BLaER1 (cell line): ENCODE results near the gene SHC2.
"Not testable (repeated sequence)": the region's sequence is repeated elsewhere in the genome, so short reads cannot be mapped to it uniquely, and the experiment has no call there.

ENCODE experiments used
- H3K27ac ChIP-seq: shearing (Covaris generic); formaldehyde crosslinking; 2 replicates; pipeline ENCODE4 v1.8.1; 2022
- H3K27me3 ChIP-seq: shearing (Covaris generic); formaldehyde crosslinking; 2 replicates; pipeline ENCODE4 v1.8.1; 2022
- H3K36me3 ChIP-seq: shearing (Covaris generic); formaldehyde crosslinking; 2 replicates; pipeline ENCODE4 v1.8.1; 2022
- H3K4me1 ChIP-seq: shearing (Covaris generic); formaldehyde crosslinking; 2 replicates; pipeline ENCODE4 v1.8.1; 2022
- H3K4me2 ChIP-seq: shearing (Covaris generic); formaldehyde crosslinking; 2 replicates; pipeline ENCODE4 v1.8.1; 2022
- H3K4me3 ChIP-seq: shearing (Covaris generic); formaldehyde crosslinking; 2 replicates; pipeline ENCODE4 v1.8.1; 2022
- H3K9ac ChIP-seq: shearing (Covaris generic); formaldehyde crosslinking; 2 replicates; pipeline ENCODE4 v1.8.1; 2022
- H3K9me3 ChIP-seq: shearing (Covaris generic); formaldehyde crosslinking; 2 replicates; pipeline ENCODE4 v1.8.1; 2022
- H4K20me1 ChIP-seq: shearing (Covaris generic); formaldehyde crosslinking; 2 replicates; pipeline ENCODE4 v1.8.1; 2022
- Cebpa-rat ChIP-seq: shearing (Covaris generic); IDR thresholded peaks from 2 replicates; pipeline ENCODE4 v1.8.1; 2022

SHC2 gene

DNA sequence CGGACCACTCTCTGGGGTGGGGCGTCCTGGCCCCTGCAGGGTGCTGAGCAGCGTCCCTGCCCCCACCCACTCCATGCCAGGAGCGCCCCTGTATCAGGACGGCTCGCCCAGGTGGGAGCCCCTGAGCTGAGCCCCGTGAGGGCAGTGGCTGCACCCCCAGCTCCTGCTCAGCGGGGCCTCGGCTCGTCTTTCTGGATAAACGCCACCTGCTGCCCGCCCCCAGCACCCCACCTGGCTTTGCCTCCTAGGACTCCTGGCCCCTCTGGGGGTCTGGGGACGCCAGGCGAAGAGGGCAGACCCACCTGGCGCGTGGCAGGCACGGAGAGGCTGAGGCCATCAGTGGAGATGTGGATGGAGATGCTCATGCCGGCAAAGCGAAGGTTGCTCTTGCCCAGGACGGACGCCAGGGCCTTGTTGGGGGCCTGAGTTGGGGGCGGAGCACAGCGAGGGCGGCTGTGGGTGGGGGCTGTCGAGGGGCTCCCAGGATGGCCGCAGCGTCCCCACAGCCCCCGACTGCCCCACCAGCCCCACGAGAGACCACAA is 22.3 kb downstream of the SHC2 start:
- no peak overlapping the region for H3K9ac ChIP-seq
- peaks cover 7% of the 10 kb centered on the region; the same call in 1 of the 2 replicates for H3K4me1 ChIP-seq
- no peaks in the 10 kb centered on the region for H3K9me3 ChIP-seq
- no peaks in the 10 kb centered on the region for H4K20me1 ChIP-seq
- H3K27ac ChIP-seq, result no peak overlapping the region
- H3K27me3 ChIP-seq, result no peaks in the 10 kb centered on the region
- no peak overlapping the region for H3K4me3 ChIP-seq
- no peak overlapping the region for H3K4me2 ChIP-seq
- TF ChIP-seq Cebpa-rat, result no peak
- no peaks in the 10 kb centered on the region for H3K36me3 ChIP-seq

DNA sequence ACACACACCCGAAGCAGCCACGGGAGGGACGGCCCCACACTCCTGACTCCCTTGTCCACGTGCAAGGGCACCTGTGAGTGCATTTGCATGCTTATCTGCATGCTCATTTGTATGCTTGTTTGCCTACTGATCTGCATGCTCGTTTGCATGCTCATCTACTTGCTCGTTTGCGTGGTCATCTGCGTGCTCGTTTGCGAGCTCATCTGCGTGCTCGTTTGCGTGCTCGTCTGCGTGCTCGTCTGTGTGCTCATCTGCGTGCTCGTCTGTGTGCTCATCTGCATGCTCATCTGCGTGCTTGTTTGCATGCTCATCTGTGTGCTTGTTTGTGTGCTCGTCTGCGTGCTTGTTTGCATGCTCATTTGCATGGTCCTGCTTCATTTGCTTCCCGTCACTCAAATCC is 23.8 kb downstream of the SHC2 start:
- TF ChIP-seq Cebpa-rat, result no peak
- no peak overlapping the region for H3K27ac ChIP-seq
- no peaks in the 10 kb centered on the region for H3K9me3 ChIP-seq
- H3K4me2 ChIP-seq, result no peak overlapping the region
- H4K20me1 ChIP-seq, result no peaks in the 10 kb centered on the region
- H3K4me3 ChIP-seq, result no peak overlapping the region
- no peaks in the 10 kb centered on the region for H3K27me3 ChIP-seq
- H3K9ac ChIP-seq, result no peak overlapping the region
- H3K36me3 ChIP-seq, result no peaks in the 10 kb centered on the region
- H3K4me1 ChIP-seq, result peaks cover 7% of the 10 kb centered on the region; the same call in 1 of the 2 replicates

DNA sequence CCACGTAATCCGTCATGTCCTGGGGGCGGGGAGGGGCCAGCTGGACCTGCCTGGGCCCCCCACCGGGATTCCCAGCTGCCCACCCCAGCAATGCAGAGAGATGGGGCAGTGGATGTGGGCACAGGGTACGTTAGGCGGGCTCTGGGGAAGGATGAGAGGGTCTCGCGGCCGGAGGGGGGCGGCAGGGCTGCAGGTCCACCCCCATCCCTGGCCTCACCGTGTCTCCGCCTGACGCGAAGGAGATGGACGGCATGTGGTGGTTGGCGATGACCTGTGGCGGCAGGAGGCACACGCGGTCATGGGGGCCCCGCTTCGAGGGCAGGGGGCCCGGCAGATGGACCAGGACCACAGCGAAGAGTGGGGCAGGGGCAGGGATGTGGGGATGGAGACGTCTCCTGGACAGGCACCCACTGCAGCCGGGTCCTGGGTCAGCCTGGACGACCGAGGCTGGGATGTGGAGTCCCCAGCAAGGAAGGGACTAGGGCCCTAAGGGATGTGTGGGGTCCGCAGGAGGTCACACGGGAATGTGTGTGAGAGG is 24.4 kb downstream of the SHC2 start:
- Histone ChIP-seq H3K9ac (no peak overlapping the region), H3K4me3 (no peak overlapping the region), H4K20me1 (no peaks in the 10 kb centered on the region), H3K4me2 (no peak overlapping the region), H3K27me3 (no peaks in the 10 kb centered on the region), H3K9me3 (no peaks in the 10 kb centered on the region), H3K4me1 (peaks cover 7% of the 10 kb centered on the region; the same call in 1 of the 2 replicates), H3K36me3 (no peaks in the 10 kb centered on the region), H3K27ac (no peak overlapping the region)
- no peak for TF ChIP-seq Cebpa-rat

DNA sequence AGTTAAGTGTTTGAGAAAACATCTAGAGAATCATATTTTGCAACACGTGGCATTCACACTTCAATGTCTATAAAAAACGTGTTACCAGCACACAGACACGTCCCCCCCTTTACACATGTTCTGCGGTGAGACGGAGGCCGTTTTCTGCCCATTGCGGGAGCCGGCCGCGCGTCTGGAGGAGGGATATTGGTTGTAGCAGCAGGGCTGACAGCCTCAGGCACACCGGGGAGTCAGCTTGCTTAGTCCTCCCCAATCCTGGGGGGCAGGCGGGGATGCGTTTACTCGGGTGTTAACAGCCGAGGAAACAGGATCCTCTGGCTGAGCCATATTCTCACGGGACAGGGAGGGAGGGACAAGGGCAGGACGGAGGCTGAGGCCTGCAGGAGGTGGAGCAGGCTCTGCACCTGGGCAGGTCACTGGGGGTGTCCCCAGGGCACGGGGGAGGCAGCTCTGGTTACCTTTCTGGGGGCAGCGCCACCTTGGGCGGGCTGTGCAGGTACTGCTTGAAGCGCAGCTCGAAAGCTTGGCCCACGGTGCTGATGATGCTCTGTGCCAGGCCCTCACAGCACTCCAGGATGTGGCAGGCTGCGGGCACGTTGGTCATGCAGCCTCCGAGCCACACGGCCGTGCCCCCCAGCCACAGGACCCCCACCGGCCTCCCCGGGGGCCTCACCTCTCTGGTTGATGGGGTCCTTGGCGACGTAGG is 25.0 kb downstream of the SHC2 start:
- H3K9ac ChIP-seq, result no peak overlapping the region
- H3K27me3 ChIP-seq, result no peaks in the 10 kb centered on the region
- no peak overlapping the region for H3K4me3 ChIP-seq
- peaks cover 2% of the 10 kb centered on the region for H3K9me3 ChIP-seq
- no peak for TF ChIP-seq Cebpa-rat
- H3K4me1 ChIP-seq, result 0 out of 2 replicates have a peak, but pooled peaks cover under 1% of the 10 kb centered on the region
- H3K27ac ChIP-seq, result no peak overlapping the region
- no peaks in the 10 kb centered on the region for H3K36me3 ChIP-seq
- H3K4me2 ChIP-seq, result no peak overlapping the region
- H4K20me1 ChIP-seq, result no peaks in the 10 kb centered on the region

DNA sequence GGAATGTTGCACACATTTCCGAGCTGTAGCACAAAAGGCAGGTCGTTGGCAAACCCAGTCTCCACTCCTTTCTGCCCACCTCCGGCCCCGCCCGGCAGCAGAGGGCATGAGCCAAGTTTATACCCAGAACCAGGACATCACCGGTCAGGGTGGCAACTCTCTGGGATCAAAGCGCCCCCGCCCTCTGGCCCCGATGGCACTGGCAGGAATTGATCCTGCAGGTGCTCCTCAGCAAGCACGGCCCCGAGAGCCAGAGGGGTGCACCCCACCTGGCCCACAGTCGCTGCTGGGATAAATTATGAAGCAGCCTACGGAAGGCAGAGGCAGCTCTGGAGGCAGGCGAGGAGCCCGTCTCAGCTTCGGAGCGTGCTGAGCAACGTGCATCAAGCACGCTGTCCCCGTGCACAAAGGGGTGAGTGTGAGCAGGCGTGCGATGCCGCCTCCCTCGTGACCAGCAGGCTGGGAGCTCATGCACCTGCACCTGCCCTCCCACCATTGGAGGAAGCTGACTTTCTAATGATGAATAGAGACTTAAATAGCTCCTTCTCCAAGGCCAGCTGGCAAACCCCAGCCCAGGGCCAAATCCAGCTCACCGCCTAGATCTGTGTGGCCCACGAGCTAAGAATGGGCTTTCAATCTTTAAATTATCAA is 25.7 kb downstream of the SHC2 start:
- Histone ChIP-seq H3K9ac (no peak overlapping the region), H3K27me3 (no peaks in the 10 kb centered on the region), H3K9me3 (peaks cover 9% of the 10 kb centered on the region), H3K27ac (no peak overlapping the region), H3K4me3 (no peak overlapping the region), H3K4me1 (no peaks in the 10 kb centered on the region), H3K36me3 (no peaks in the 10 kb centered on the region), H4K20me1 (no peaks in the 10 kb centered on the region), H3K4me2 (no peak overlapping the region)
- TF ChIP-seq Cebpa-rat, result no peak

DNA sequence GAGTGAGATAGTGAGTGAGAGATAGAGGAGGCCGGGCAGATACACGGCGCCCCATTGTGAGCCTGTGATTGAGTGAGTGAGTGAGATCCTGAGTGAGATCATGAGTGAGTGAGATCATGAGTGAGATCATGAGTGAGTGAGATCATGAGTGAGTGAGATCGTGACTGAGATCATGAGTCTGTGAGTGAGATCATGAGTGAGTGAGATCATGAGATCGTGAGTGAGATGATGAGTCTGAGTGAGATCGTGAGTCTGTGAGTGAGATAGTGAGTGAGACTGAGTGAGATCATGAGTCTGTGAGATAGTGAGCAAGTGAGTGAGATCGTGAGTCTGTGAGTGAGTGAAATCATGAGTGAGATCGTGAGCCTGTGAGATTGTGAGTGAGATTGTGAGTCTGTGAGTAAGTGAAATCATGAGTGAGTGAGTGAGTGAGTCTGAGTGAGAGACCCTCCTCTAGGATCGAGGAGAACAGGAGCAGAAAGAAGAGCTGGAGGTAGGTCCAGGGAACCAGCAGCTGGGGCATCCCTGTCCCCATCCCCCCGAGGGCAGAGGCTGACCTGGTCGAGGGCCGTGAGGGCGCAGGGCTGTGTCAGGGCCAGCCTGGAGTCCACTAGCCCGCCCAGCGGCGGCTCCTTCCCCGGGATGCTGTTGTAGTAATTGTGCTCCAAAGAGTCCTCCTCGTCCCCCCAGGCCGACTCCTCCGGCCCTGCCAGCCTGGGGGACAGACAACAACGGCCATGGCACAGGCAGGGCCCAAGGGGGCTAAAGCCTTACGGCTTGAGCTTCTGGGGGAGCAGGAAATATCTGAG is 26.5 kb downstream of the SHC2 start:
- Histone ChIP-seq H3K9me3 (peaks cover 18% of the 10 kb centered on the region), H3K27me3 (no peaks in the 10 kb centered on the region), H3K36me3 (no peaks in the 10 kb centered on the region), H3K9ac (no peak overlapping the region), H3K27ac (no peak overlapping the region), H4K20me1 (no peaks in the 10 kb centered on the region), H3K4me1 (no peaks in the 10 kb centered on the region), H3K4me2 (no peak overlapping the region), H3K4me3 (no peak overlapping the region)
- TF ChIP-seq Cebpa-rat, result no peak

DNA sequence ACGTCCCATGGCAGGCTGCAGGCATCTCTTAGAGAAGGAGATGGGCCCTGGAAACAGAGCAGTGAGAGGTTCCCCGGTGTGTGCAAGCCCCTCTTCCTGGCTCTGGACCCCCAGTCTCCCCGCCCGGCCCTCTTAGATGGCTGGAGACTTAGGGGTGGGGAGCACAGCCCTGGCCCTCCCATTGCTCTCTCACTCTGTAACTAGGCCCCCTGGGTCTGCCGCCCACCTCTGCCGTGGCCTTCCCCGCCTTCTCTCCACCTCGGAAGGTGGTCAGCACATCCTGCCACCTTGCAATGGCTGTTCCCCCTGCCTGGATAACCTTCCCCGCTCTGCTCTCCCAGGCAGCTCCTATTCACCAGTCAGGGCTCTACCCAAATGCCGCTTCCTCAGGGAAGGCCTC is 30.1 kb downstream of the SHC2 start:
- no peak for TF ChIP-seq Cebpa-rat

DNA sequence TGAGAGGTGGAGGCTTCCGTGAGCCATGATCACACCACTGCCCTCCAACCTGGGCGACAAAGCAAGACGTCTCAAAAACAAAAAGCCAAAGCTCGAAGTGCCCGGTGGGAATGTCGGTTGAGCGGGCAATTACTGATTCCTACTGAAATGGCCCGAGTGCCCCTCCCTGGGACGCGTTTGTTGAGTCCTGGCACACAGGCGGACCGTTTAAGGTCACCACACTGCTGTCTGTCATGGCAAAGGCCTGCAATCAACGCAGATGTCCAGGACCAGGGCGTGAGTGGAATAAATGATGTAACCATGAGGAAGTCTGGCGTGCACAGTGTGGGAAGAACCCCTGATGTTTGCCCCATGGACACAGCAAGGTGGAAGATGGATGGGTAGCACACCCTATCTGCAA is 32.7 kb downstream of the SHC2 start:
- H3K9ac ChIP-seq, result no peak overlapping the region
- H4K20me1 ChIP-seq, result no peaks in the 10 kb centered on the region

More for the DNA sequence above, 30.1 kb downstream of the SHC2 start:
- Histone ChIP-seq H3K9me3 (peaks cover 19% of the 10 kb centered on the region), H3K9ac (no peak overlapping the region), H3K4me1 (no peaks in the 10 kb centered on the region), H4K20me1 (no peaks in the 10 kb centered on the region), H3K27me3 (no peaks in the 10 kb centered on the region), H3K4me2 (no peak overlapping the region), H3K4me3 (no peak overlapping the region), H3K27ac (no peak overlapping the region), H3K36me3 (no peaks in the 10 kb centered on the region)

DNA sequence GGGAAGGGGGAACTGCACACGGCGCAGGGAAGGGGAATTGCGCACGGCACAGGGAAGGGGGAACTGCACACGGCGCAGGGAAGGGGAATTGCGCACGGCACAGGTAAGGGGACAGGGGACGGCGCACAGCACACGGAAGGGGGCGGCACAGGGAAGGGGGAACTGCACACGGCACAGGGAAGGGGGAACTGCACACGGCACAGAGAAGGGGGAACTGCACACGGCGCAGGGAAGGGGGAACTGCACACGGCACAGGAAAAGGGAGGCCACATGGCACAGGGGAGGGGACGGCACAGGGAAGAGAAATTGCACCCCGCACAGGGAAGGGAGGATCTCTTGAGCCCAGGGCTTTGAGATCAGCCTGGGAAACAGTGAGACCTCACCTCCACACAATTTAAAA is 33.2 kb downstream of the SHC2 start:
- not testable (repeated sequence) for H3K9ac ChIP-seq, H3K4me2 ChIP-seq, H4K20me1 ChIP-seq, H3K27me3 ChIP-seq, H3K4me1 ChIP-seq, H3K27ac ChIP-seq, H3K36me3 ChIP-seq, H3K4me3 ChIP-seq
- peaks cover 19% of the 10 kb centered on the region for H3K9me3 ChIP-seq

More for the DNA sequence above, 32.7 kb downstream of the SHC2 start:
- TF ChIP-seq Cebpa-rat, result no peak
- no peak overlapping the region for H3K4me2 ChIP-seq
- peaks cover 19% of the 10 kb centered on the region for H3K9me3 ChIP-seq
- H3K27ac ChIP-seq, result no peak overlapping the region
- no peak overlapping the region for H3K4me3 ChIP-seq
- no peaks in the 10 kb centered on the region for H3K27me3 ChIP-seq
- H3K4me1 ChIP-seq, result no peaks in the 10 kb centered on the region
- H3K36me3 ChIP-seq, result no peaks in the 10 kb centered on the region
